Thyroid gland (tissue), 4 donors: ENCODE results near the gene C2orf49. TPM values are rescaled to one million over a fixed set of nuclear protein-coding genes. Genes with fewer than 3 reads are reported as not detected.

ENCODE experiments used
- DNase-seq, 2 donors: peaks; one replicate each; pipeline ENCODE4 v3.0.0-alpha.2; 2019
- H3K27ac ChIP-seq, 3 donors: fragments of 200-600 bp; sonication (generic); 1 replicate in 2 of 3; 2 replicates in 1 of 3; pipeline ENCODE4 v1.5.1; 2016 to 2019; ENCODE audit warnings: mild to moderate bottlenecking in 1 of 3, moderate library complexity in 1 of 3
- H3K27me3 ChIP-seq: fragments of 200-600 bp; sonication (generic); one replicate; pipeline ENCODE4 v1.5.1; 2019
- H3K36me3 ChIP-seq, 2 donors: fragments of 200-600 bp; sonication (generic); one replicate each; pipeline ENCODE4 v1.5.1; 2016 to 2019
- H3K4me1 ChIP-seq, 2 donors: fragments of 200-600 bp; sonication (generic); one replicate each; pipeline ENCODE4 v1.5.1; 2017 to 2019
- H3K4me3 ChIP-seq, 3 donors: fragments of 200-600 bp; sonication (generic); replicated peaks in 1 of 3; 1 replicate in 2 of 3; 2 replicates in 1 of 3; pipeline ENCODE4 v1.5.1; 2016; ENCODE audit warnings: mild to moderate bottlenecking in 1 of 3
- H3K9me3 ChIP-seq: fragments of 200-600 bp; sonication (generic); one replicate; pipeline ENCODE4 v1.5.1; 2017
- POLR2A ChIP-seq, 2 donors: fragments of 450-650 bp; IDR thresholded peaks; one replicate each; pipeline ENCODE4 v1.6.1; 2017; ENCODE audit warnings: antibody characterized with exemption in 2 of 2, mild to moderate bottlenecking in 2 of 2, moderate library complexity in 1 of 2
- WGBS, 2 donors: methylation state at CpG; one replicate each; pipeline ENCODE4 v1.1.5; 2017; 5-methylcytosine and 5-hydroxymethylcytosine counted together
- intact Hi-C: fragments of 100-400 bp; cut with DNase I; formaldehyde crosslinking; loops from one replicate; pipeline ENCODE4 v1.15.1; 2023
- total RNA-seq, 4 donors: library from RNA; depleted of rRNA; stranded (reverse); fragments of >200 nt; gene quantifications; one replicate each; pipeline ENCODE4 v1.2.3, GENCODE V29; 2016
- TF ChIP-seq, protein P1 (sequence below), 6 experiments: fragments of 200-600 bp in 3 of 6; fragments of 450-650 bp in 3 of 6; sonication (generic) in 3 of 6; IDR thresholded peaks; one replicate each; pipeline ENCODE4 v1.5.1; 2016 to 2019; ENCODE audit warnings: antibody characterized with exemption in 6 of 6, mild to moderate bottlenecking in 2 of 6, inconsistent platforms in 1 of 6, moderate library complexity in 1 of 6

The C2orf49 gene
- total RNA-seq, 4 donors from 2014 or later, result 16.6 to 41.1 (median 22.1) TPM

DNA sequence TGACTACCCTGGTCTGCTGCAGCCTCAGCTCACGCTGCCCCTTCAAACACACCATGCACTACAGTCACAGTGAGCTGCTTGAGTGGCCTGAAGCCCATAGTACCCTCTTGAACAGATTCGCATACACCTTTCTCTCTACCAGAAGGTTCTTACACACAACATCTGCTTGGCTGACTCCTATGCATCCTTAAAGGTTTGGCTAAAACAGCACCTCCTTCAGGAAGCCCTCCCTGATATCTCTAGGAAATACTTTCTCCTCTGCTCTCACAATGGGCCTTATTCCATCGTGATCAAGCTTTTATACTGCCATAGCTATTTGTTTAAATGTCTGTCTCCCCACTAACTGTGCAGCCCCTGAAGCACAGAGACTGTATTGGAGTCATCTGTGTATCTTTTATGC is 39.3 kb upstream of the C2orf49 start:
- no peak overlapping the region for H3K4me3 ChIP-seq
- H3K27me3 ChIP-seq, result no peaks in the 10 kb centered on the region
- no peak for DNase-seq
- H3K9me3 ChIP-seq, result no peaks in the 10 kb centered on the region
- H3K4me1 ChIP-seq, result peaks cover 26 to 43% of the 10 kb centered on the region in 2 donors
- intact Hi-C loops, result no loop called here
- peaks cover 0 to 6% of the 10 kb centered on the region in 2 donors for H3K36me3 ChIP-seq
- peak overlapping the region in 2 of 3 donors; percentile 69 for H3K27ac ChIP-seq
- TF ChIP-seq POLR2A (IDR thresholded peaks at IDR 0.05), result no peak
- TF ChIP-seq, protein P1, sequence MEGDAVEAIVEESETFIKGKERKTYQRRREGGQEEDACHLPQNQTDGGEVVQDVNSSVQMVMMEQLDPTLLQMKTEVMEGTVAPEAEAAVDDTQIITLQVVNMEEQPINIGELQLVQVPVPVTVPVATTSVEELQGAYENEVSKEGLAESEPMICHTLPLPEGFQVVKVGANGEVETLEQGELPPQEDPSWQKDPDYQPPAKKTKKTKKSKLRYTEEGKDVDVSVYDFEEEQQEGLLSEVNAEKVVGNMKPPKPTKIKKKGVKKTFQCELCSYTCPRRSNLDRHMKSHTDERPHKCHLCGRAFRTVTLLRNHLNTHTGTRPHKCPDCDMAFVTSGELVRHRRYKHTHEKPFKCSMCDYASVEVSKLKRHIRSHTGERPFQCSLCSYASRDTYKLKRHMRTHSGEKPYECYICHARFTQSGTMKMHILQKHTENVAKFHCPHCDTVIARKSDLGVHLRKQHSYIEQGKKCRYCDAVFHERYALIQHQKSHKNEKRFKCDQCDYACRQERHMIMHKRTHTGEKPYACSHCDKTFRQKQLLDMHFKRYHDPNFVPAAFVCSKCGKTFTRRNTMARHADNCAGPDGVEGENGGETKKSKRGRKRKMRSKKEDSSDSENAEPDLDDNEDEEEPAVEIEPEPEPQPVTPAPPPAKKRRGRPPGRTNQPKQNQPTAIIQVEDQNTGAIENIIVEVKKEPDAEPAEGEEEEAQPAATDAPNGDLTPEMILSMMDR (IDR thresholded peaks at IDR 0.05), result no peak
- WGBS, 2 donors, result 79 to 84% methylated on average over 3 of the region's 3 CpGs

DNA sequence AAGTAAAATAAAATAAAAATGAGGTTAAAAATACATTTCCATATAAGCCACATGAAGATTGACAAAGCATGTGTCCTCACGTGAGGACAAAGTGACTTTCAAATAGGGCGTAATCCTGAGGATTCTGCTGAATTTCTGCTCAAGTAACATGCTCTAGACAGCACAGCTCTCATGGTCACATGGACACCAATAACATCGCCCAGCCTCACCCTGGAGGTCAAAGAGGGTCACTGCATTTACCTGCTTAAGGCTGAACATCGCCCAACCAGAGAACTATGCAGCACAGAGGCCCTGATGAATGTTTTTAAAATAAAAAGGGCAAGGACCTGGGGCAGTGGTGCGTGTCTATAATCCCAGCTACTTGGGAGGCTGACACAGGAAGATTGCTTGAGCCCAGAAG is 38.0 kb upstream of the C2orf49 start:
- intact Hi-C loops, result no loop called here
- peaks cover 17 to 32% of the 10 kb centered on the region in 2 donors for H3K4me1 ChIP-seq
- H3K36me3 ChIP-seq, result peaks cover 0 to 6% of the 10 kb centered on the region in 2 donors
- H3K4me3 ChIP-seq, result no peak overlapping the region
- 71 to 77% methylated on average over 5 of the region's 5 CpGs for WGBS, 2 donors
- H3K27me3 ChIP-seq, result no peaks in the 10 kb centered on the region
- DNase-seq, result peak; percentile 15 to 20
- H3K27ac ChIP-seq, result peak overlapping the region in 2 of 3 donors; percentile 46 to 69
- TF ChIP-seq, protein P1 (IDR thresholded peaks at IDR 0.05), result no peak
- TF ChIP-seq POLR2A (IDR thresholded peaks at IDR 0.05), result no peak
- H3K9me3 ChIP-seq, result no peaks in the 10 kb centered on the region

DNA sequence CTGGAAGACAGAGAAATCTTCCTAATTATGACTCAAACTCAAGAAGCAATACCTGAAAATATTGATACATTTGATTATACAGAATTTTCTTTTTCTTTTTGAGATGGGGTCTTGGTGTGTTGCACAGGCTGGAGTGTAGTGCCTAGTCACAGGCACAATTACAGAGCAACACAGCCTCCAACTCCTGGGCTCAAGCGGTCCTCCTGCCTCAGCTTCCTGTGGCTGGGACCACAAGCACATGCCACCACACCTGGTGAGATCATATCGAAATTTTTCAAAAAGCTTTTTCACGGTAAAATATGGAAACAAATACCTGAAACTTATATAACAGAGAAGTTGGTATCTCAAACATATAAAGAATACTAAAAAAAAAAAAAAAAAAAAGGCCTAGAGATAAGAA is 35.7 kb upstream of the C2orf49 start:
- WGBS, 2 donors, result 90 to 100% methylated on average over 3 of the region's 3 CpGs
- no peak for DNase-seq
- intact Hi-C loops, result no loop called here
- H3K36me3 ChIP-seq, result peaks cover 0 to 4% of the 10 kb centered on the region in 2 donors
- H3K4me1 ChIP-seq, result peaks cover 17 to 28% of the 10 kb centered on the region in 2 donors
- no peaks in the 10 kb centered on the region for H3K27me3 ChIP-seq
- no peak overlapping the region for H3K4me3 ChIP-seq
- H3K27ac ChIP-seq, result no peak overlapping the region
- TF ChIP-seq, protein P1 (IDR thresholded peaks at IDR 0.05), result no peak
- TF ChIP-seq POLR2A (IDR thresholded peaks at IDR 0.05), result no peak
- no peaks in the 10 kb centered on the region for H3K9me3 ChIP-seq

DNA sequence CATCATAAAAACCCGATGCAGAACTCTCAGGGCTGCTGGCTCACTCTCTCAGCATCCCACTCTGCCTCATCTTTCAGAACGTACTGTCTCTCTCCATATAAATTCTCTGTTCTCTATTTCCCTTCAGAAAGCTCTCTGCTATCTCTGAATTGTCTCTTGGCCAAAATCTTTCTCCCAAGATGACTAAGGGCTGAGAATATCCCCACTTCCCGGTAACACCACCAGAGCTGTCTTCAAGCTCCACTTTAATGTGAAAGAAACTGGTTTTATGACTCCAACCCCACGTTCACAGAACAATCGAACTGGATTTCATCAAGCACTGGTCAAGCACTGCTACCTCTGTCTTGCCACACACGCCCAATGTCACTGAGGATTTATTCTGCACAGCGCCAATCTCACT is 30.2 kb upstream of the C2orf49 start:
- H3K4me3 ChIP-seq, result no peak overlapping the region
- intact Hi-C loops, result no loop called here
- H3K27me3 ChIP-seq, result no peaks in the 10 kb centered on the region
- TF ChIP-seq, protein P1 (IDR thresholded peaks at IDR 0.05), result no peak
- TF ChIP-seq POLR2A (IDR thresholded peaks at IDR 0.05), result no peak
- no peak overlapping the region for H3K27ac ChIP-seq
- H3K4me1 ChIP-seq, result peaks cover 9 to 18% of the 10 kb centered on the region in 2 donors
- 91 to 95% methylated on average over 7 of the region's 7 CpGs for WGBS, 2 donors
- peaks cover 12% of the 10 kb centered on the region in 2 donors for H3K36me3 ChIP-seq
- no peaks in the 10 kb centered on the region for H3K9me3 ChIP-seq
- no peak for DNase-seq

DNA sequence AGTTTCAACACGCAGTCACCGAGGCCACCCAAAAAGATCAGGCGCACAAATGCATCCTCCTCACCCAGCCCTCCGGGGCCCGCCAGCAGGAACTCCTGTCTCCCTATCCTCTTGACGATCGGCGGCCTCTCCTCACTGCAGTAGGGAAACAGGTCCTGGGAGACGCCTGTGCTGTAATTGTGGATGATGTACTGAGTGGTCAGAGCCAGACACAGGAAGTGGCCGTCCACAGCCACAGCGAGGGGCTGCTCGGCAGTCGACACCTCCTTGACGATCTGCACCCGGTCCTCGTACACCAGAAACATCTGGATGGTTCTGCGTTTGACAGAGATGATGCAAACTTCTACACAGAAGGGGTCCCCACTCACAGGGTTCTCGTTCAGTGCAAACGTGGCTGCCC is 29.8 kb upstream of the C2orf49 start:
- H3K4me1 ChIP-seq, result peaks cover 9 to 18% of the 10 kb centered on the region in 2 donors
- H3K27ac ChIP-seq, result no peak overlapping the region
- no peaks in the 10 kb centered on the region for H3K9me3 ChIP-seq
- H3K27me3 ChIP-seq, result no peaks in the 10 kb centered on the region
- peaks cover 12% of the 10 kb centered on the region in 2 donors for H3K36me3 ChIP-seq
- WGBS, 2 donors, result 86 to 95% methylated on average over 15 to 16 of the region's 19 CpGs
- intact Hi-C loops, result no loop called here
- no peak overlapping the region for H3K4me3 ChIP-seq
- no peak for DNase-seq
- TF ChIP-seq, protein P1 (IDR thresholded peaks at IDR 0.05), result no peak
- TF ChIP-seq POLR2A (IDR thresholded peaks at IDR 0.05), result no peak
